ENCODE data around the gene PAX8. TPM values are rescaled to one million over a fixed set of nuclear protein-coding genes. Genes with fewer than 3 reads are reported as not detected.
A peak's percentile ranks its signal among the peaks of the same experiment; 100 is the strongest.

The PAX8 gene
- total and polyA plus RNA-seq, 2 of the 13 experiments (the other 11 are each of a cell fraction or from before 2014, with no cell fraction given): 1.5 to 8.8 TPM

DNA sequence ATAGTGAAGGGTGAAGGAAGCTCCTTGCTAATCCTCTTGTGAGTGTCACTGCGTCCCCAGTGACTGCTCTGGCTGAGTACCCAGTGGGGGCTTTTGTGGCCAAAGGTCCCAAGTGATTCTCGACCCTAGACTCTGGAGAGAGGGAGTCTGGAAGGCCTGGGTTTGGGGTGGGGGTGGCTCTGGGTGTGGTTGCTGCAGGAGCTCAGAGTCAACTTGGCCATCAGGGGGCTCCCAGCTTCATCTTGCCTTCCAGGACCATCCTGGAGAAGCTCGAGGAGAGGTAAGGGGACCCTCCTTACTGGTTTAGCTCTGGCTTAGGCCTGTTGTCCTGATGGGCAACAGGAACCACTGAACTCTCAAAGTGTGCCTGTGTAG lies 104.4 kb downstream of the PAX8 start (continued):
- TF ChIP-seq, protein P1, sequence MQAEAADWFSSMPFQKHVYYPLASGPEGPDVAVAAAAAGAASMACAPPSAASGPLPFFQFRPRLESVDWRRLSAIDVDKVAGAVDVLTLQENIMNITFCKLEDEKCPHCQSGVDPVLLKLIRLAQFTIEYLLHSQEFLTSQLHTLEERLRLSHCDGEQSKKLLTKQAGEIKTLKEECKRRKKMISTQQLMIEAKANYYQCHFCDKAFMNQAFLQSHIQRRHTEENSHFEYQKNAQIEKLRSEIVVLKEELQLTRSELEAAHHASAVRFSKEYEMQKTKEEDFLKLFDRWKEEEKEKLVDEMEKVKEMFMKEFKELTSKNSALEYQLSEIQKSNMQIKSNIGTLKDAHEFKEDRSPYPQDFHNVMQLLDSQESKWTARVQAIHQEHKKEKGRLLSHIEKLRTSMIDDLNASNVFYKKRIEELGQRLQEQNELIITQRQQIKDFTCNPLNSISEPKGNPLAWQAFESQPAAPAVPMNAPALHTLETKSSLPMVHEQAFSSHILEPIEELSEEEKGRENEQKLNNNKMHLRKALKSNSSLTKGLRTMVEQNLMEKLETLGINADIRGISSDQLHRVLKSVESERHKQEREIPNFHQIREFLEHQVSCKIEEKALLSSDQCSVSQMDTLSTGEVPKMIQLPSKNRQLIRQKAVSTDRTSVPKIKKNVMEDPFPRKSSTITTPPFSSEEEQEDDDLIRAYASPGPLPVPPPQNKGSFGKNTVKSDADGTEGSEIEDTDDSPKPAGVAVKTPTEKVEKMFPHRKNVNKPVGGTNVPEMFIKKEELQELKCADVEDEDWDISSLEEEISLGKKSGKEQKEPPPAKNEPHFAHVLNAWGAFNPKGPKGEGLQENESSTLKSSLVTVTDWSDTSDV (CRISPR knock-in tag; IDR thresholded peaks at IDR 0.05): peak; percentile 2; the same call in 1 of the 2 replicates
- TF ChIP-seq POLR2A (IDR thresholded peaks at IDR 0.05; ENCODE audit: insufficient read depth in 1 of 2, low read depth in 2 of 2, low read length in 2 of 2): no peak

DNA sequence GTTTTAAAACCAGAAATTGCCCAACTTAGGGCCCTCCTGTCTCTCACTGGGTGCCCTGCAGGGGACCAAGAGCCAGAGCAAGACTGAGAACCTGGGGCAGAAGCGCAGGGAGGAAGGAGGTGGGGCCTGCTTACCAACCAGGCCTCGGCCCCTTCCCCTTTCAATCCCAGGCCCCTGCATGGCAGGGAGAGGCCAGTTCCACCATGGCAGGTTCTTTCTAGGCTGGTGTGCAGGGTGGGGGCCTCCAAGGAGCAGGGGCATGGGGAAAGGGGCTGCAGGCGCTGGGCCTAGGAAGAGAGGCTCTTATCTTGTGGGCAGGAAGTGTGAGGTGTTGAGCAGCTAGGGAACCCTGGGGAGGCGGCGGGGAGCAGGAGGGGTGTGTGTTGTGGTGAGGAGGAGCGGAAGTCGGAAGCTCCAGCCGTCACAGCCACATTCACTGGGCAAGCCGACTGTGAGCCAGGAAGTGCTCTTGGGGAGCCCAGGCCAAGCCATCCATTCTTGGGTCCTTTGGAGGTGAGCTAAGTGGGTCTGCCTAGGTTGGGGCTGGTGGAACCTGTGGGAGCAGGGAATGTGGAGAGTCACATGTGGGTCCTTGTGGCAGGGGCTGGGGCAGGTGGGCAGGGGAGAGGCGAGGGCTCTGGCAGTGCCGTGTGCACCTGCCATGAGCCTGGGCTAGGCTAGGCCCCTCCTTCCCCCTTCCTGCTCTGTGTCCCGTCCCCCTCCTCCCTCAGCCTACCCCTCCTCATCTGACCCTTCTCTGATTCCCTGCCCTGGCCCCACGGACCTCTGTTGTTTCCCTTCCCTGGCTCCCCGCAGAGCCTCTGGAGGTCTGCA lies 105.0 kb downstream of the PAX8 start, which contains the start of gene PSD4:
PSD4 (plus strand) TSS at position 430 of the 834 bp plus-strand sequence. CDS start 8,486 bp downstream, outside the sequence.
- no peak for DNase-seq (ENCODE audit: low spot score)
- ATAC-seq: peak; percentile 74
- intact Hi-C loops (cut with micrococcal nuclease; ENCODE audit: unreplicated experiment): no loop called here
- Histone ChIP-seq H3K9me3 (ENCODE audit: low read length) (no peaks in the 10 kb centered on the region), H3K27me3 (ENCODE audit: control insufficient read depth in 1 of 2, insufficient read depth in 2 of 2, low read length in 2 of 2) (peaks cover 0 to 4% of the 10 kb centered on the region in 2 experiments; a peak in 2 of 5 replicates), H3K4me3 (replicated peaks in 1 of 3; ENCODE audit: insufficient read depth in 1 of 3, low read depth in 2 of 3, low read length in 3 of 3) (peak within 1 kb of the TSS; percentile 32 to 59 (median 42)), H3K36me3 (replicated peaks in 1 of 2; ENCODE audit: control insufficient read depth in 1 of 2, insufficient read depth in 2 of 2, low read length in 2 of 2) (no peaks in the 10 kb centered on the region), H2AFZ (ENCODE audit: low read length) (no peak within 1 kb of the TSS), H3K9ac (ENCODE audit: insufficient read depth, low read depth, low read length) (peak within 1 kb of the TSS; percentile 48), H3K4me1 (ENCODE audit: insufficient read depth, low read length) (peaks cover 69% of the 10 kb centered on the region), H4K20me1 (ENCODE audit: insufficient read depth, low read length) (no peaks in the 10 kb centered on the region), H3K27ac (ENCODE audit: extremely low read length, insufficient read depth, low read length) (no peak within 1 kb of the TSS), H3K79me2 (ENCODE audit: insufficient read depth, low read length) (no peaks in the 10 kb centered on the region), H3K4me2 (ENCODE audit: low read depth, low read length) (peak within 1 kb of the TSS; percentile 63)
- ChIA-PET POLR2A (interaction anchor here (0.7 to 5.2 kb wide), 7 partner anchors 9 to 85 kb away, joined by 3 to 36 read pairs (median 7); partner anchors contain the start of gene IL1RN), CTCF (ENCODE audit: low intra/inter-chr PET ratio, low total read pairs) (interaction anchor here (0.7 kb wide), 1 partner anchor 35 kb away, joined by 3 read pairs; no protein-coding TSS in a partner anchor)
- no peak for FAIRE-seq
- no TSS peak for BruUV-seq (replicated peaks)
- WGBS (ENCODE audit: low lambda C conversion rate): 53% methylated on average over 14 of the region's 14 CpGs
- in situ Hi-C loops (cut with HindIII; ENCODE audit: extremely low pct_ligation_motif_present, low pct_unique_long_range_greater_than_20kb): no loop called here
- TF ChIP-seq, protein P2, sequence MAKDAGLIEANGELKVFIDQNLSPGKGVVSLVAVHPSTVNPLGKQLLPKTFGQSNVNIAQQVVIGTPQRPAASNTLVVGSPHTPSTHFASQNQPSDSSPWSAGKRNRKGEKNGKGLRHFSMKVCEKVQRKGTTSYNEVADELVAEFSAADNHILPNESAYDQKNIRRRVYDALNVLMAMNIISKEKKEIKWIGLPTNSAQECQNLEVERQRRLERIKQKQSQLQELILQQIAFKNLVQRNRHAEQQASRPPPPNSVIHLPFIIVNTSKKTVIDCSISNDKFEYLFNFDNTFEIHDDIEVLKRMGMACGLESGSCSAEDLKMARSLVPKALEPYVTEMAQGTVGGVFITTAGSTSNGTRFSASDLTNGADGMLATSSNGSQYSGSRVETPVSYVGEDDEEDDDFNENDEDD (CRISPR knock-in tag; IDR thresholded peaks at IDR 0.05; ENCODE audit: borderline replicate concordance): 0 out of 2 replicates have a peak, but pooled peaks have one; percentile 12
- no peak for TF ChIP-seq ZNF335 (CRISPR knock-in tag; IDR thresholded peaks at IDR 0.05)
- TF ChIP-seq, protein P3, sequence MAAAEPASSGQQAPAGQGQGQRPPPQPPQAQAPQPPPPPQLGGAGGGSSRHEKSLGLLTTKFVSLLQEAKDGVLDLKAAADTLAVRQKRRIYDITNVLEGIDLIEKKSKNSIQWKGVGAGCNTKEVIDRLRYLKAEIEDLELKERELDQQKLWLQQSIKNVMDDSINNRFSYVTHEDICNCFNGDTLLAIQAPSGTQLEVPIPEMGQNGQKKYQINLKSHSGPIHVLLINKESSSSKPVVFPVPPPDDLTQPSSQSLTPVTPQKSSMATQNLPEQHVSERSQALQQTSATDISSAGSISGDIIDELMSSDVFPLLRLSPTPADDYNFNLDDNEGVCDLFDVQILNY (CRISPR knock-in tag; conservative IDR thresholded peaks at IDR 0.05): no peak
- TF ChIP-seq TCF12 (IDR thresholded peaks at IDR 0.05): no peak
- TF ChIP-seq TCF12 (CRISPR knock-in tag; IDR thresholded peaks at IDR 0.05): 0 out of 2 replicates have a peak, but pooled peaks have one; percentile 9
- TF ChIP-seq SIN3A (IDR thresholded peaks at IDR 0.05; ENCODE audit: borderline replicate concordance, low read depth, low read length): peak; percentile 35; the same call in 1 of the 2 replicates
- TF ChIP-seq, protein P4, sequence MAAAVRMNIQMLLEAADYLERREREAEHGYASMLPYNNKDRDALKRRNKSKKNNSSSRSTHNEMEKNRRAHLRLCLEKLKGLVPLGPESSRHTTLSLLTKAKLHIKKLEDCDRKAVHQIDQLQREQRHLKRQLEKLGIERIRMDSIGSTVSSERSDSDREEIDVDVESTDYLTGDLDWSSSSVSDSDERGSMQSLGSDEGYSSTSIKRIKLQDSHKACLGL (CRISPR knock-in tag; IDR thresholded peaks at IDR 0.05): 0 out of 2 replicates have a peak, but pooled peaks have one; percentile 40
- TF ChIP-seq, protein P5, sequence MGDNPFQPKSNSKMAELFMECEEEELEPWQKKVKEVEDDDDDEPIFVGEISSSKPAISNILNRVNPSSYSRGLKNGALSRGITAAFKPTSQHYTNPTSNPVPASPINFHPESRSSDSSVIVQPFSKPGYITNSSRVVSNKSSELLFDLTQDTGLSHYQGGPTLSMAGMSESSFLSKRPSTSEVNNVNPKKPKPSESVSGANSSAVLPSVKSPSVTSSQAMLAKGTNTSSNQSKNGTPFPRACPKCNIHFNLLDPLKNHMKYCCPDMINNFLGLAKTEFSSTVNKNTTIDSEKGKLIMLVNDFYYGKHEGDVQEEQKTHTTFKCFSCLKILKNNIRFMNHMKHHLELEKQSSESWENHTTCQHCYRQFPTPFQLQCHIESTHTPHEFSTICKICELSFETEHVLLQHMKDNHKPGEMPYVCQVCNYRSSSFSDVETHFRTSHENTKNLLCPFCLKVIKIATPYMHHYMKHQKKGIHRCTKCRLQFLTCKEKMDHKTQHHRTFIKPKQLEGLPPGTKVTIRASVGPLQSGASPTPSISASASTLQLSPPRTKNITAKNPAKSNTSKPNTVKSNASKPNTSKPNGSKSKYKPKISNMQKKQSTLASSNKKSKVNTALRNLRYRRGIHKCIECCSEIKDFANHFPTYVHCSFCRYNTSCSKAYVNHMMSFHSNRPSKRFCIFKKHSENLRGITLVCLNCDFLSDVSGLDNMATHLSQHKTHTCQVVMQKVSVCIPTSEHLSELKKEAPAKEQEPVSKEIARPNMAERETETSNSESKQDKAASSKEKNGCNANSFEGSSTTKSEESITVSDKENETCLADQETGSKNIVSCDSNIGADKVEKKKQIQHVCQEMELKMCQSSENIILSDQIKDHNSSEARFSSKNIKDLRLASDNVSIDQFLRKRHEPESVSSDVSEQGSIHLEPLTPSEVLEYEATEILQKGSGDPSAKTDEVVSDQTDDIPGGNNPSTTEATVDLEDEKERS (CRISPR knock-in tag; IDR thresholded peaks at IDR 0.05): 0 out of 2 replicates have a peak, but pooled peaks have one; percentile 49
- no peak for TF ChIP-seq KDM5A (IDR thresholded peaks at IDR 0.05; ENCODE audit: borderline replicate concordance, low read length)
- TF ChIP-seq SALL1 (CRISPR knock-in tag; IDR thresholded peaks at IDR 0.05): peak; percentile 9; the same call in 1 of the 2 replicates
